CD4-positive, alpha-beta T cell treated with Interferon gamma for 1 hour (primary cell): ENCODE measurements around the gene CKLF.
"Not testable (repeated sequence)": the region's sequence is repeated elsewhere in the genome, so short reads cannot be mapped to it uniquely, and the experiment has no call there.

Source experiments
- DNase-seq: peaks from one replicate; pipeline ENCODE4 v3.0.0-alpha.2; 2020

The CKLF gene

DNA sequence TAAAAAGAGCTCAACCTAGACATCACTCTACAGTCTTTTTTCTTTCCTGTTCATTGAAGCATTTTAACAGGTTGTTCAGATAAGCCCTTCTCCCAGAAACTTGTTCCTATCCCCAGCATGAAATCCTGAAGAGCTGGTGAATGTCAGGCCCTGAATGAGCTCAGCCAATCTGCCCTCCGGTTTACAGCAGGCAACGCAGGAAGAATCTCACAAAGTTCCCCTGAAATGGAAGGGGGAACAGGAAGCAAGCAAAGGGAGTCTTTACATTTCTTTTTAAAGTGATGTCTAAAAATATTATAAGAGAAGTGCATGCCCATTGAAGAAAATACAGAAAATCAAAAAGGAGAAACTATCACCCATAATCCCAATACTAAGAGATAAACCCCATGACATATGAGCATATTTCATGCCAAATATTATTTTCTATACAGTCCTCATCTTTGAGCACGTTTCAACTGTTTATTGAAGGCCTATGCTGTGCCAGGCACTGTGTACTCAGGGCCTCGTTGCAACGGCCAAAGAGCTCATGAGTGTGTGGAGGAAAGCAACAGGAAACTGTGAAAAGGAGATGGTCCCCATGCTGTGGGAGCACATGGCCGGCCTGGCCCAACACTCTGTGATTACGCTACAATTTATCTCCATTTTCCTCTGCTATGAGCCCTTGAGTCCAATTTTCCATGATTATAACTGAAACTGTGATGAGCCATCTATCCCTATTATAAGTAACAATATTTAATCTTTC is 8.2 kb upstream of the CKLF start:
- DNase-seq: no peak

DNA sequence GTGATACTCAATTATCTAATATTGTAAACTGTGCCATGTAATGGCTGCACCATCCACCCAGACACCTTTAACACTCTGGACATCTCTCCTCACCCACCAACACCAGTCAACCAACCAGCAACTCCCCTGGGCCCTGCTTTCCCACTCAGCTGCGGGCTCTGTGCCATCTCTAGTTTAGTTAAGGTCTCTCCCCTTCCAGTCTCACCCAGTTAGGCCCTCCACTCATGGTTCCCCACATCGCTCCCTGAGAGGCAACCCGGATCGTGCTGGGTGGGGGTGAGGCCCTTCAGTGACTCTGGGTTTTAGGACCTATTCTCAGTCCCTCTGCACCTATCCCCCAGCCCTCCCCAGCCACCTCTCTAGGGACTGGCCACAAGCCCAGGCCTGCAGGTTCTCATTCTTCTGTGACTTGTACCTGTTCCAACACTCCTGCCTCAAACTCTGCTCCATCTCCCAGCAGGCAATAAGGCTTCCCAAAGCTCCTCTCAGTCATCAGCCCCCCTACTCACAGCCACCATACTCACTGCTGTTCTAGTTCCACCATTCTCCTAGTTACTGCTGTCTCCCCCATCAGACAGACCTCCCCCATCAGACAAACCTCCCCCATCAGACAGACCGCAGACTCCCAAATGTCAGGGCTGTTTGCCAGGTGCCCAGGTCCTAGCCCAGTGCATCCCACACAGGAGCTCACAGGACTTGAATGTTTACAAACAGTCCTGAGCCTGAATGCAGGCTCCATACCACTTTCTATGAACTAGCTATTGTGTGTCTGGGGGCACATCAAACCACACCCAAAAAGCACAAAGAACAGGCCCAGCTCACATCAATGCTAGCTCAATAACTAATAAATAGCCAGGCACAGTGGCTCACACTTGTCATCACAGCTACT is 5.0 kb upstream of the CKLF start:
- DNase-seq: no peak

DNA sequence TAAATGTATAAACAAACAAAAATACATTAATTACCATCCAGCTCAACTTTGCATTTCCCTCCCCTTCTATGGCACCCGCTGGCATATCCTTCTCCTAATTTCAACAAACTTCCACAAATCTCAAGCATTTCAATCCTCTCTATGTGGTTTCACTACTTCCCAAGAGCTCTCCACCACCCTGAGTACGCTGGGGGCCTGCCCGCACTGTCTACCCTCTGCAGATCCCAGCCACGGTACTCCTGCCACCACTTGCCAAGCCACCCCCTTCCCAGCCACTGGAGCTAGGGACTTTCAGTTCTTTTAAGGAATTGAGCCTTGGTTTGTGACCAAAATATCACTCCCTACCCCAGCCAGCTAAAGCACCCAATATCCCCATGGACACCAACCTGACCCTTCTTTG is 4.3 kb upstream of the CKLF start:
- DNase-seq: no peak

DNA sequence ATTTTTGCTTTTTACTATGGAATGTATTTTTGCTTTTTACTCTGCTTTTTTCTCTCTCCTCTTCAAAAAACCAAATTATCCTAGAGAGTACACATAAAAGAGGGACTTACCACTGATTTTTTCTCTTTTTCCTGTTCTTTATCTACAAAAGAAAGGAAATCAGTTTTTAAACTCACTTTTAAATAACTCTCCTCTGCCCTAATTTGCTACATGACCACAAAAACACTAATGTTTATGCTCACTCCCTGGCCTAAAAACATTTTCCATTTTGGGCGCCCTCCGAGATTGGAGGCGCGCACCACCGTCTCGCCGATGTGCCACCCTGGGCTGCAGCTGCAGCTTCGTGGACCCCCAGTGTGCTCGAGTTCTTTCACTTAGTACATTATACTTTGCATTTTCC is 3.5 kb upstream of the CKLF start:
- no peak for DNase-seq

DNA sequence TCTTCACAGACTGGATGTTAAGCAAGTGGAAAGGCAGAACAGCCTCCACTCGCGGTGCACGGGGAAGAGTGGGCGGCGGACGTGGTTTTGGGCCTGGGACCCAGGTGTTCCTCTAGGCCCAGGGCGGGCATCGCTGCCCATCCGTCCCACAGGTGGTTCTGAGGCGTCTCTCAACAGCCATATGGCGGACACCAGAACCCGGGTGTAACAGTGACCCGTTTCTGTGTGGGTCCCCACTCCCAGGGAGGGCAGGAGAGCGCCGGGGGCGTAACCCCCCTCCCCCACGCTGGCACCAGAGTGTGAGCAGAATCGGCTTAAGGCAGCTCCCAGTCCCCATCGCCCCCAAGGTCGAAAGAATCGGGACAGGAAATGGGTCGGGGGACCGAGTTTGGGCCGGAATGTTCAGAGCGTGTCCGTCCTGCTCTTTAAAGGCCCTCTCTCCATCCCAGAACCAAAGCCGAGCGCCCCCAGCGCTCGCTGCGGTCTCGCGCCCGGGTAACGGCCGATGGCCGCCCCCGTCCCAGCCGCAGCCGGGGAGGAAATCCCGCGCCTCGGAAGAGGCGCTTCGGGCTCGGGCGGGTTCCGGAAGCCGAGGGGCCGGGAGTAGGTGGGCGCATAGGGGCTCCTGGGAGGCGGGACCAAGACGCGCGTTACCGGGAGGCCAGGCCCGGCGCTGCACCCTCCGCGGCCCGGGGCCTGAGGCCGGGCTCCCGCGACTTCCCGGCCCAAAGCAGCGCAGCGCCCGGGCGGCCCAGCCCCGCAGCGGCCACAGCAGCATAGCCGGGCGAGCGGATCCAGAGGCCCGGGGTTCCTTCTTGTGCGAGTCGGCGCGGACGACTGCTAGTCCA is 2.9 kb upstream of the CKLF start, which contains the start of gene TK2:
Gene TK2 (minus strand): TSS at position 839 of the 848 bp plus-strand sequence. CDS start 61 bp downstream, at position 778.
- peak; percentile 48 for DNase-seq

DNA sequence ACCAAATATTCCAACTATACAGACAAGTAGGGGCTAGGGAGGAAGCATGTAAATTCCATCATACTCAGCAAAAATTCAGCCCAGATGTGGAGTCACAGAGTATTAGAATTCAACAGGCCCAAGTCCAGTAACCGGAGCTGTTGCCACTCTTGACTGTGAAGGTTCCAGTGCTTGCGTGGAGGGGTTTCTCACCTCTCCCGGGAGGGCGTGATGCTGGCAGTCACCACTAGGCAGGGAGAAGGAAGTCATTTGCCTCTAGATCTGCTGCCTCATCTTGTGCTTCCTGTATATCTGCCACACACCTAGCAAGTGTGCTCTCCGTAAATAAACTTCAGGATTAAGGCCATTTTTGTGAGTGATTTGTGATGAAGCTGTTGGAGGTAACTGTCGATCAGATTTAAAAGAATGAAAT is 1.0 kb upstream of the CKLF start:
- DNase-seq: peak; percentile 65

DNA sequence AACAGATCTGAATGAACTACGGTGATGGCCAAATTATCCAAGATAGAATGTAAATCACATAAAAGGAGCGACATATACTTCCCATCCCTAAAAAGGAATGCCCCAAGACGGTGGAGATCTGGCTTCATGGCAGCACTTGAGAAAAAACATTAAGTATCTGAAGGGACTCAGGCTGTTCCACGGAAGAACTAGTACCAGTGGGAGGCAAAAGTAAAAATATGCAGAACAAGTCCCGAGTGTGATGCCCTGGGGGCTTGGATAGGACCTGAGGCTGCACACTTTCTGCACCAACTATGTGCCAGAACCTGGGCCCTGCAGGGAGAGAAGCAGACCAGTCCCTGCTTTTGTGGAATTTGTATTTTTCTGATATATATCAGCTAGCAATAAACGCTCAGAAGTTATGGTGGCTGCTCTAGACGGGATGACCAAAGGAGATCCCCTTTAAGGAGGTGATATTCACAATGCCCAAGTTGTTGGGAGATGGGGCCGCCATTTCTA is 539 bp upstream of the CKLF start:
- no peak for DNase-seq

DNA sequence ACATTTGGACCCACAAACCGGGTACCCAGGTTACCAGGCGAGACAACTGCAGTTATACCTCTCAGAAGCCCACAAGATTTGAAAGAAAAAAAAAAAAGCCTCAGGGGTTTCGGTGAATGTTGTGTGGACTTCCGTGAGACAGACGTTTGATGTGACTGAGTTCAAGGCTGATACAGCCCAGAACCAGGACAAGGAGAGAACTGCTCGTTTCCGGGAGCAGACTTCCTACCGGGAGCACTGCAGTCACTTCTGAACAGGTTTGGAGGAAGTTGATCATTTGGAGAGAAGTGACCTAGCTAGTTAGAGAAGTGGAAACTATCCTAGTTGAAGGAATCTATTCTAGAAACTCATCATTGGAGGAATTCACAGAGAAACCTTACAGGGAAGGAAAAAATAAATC is 847 bp downstream of the CKLF start:
- DNase-seq: no peak

DNA sequence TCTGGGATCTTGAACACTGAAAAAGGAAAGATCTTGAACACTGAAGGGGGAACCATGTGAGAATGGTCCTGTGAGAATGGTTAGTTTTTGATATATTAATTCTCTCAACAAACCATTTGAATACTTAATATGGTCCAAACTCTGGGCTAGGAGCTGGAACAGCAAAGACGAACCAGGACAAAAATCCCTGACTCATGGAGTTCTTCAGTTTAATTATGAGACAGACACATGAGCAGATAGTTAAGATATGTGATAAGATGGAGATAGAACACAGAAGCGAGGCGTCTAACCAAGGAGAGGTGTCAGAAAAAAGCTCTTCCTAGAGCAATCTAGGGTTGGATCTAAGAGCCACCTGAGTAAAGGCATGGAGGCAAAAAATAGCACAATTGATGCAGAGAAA is 1.6 kb downstream of the CKLF start:
- no peak for DNase-seq

DNA sequence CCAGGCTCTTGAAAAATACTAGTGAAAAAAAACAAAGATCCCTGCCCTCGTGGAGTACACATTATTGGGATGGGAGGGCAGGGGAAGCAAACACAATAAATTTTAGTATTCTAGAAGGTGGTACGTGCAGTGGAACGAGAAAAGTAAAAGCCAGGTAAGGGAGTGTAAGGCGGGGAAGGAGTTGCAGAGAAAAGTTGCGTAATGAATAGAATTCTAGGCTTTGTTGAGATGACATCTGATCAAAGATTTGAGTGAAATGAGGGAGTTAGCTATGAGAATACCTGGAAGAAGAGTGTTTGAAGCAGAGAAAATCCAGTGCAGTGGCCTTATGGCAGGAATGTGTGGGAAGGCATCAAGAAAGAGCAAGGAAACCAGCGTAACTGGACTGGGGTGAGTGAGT is 2.1 kb downstream of the CKLF start:
- no peak for DNase-seq

DNA sequence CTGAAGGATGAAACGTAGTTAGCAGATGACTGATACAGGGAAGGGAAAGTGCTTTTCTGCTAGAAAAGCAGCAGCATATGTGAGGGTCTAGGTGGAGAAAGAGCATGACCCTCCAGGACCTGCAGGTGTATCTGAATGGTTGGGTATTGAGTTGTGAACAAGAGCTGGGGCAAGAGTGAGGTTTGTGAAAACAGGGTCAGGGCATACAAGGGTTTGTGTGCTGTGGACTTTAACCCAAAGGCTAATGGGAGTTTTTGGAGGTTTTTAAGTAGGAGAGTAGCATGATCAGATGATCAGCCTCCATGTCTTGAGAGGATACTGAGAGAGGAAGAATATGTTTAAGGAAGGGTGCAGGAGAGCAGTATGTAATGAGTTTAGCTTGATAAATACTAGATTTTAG is 7.7 kb downstream of the CKLF start:
- no peak for DNase-seq

DNA sequence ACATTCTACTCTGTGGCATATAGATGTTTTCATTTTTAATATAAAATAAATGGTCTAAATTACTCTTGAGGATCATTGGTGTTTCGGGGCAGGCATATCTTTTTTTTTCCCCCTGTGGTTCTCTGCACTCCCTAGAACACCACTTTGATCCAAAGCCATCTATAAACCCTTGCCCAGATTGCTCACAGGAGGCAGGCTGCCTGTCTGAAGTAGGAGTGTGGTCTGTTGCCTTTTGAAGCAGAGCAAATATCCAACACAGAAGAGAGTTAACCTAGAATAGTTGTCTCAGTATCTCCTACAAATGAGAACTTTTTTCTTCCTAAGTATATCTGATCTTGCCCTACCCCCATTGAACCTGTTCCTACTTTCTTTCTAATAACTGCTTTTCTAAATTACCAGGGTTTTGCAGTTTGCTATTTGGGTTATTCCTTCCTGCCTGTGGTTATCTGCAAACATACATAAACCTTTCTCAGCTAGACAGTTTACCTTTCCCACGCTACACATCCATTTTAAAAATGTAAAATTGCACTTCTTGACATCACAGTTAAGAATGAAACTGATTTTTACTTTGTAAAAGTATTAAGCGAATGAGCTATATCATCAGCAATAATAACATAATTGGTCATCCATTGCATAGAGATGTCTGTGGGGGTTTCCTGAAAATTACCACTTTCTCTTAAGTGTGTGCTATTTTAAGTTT is 9.2 kb downstream of the CKLF start:
- DNase-seq: no peak

DNA sequence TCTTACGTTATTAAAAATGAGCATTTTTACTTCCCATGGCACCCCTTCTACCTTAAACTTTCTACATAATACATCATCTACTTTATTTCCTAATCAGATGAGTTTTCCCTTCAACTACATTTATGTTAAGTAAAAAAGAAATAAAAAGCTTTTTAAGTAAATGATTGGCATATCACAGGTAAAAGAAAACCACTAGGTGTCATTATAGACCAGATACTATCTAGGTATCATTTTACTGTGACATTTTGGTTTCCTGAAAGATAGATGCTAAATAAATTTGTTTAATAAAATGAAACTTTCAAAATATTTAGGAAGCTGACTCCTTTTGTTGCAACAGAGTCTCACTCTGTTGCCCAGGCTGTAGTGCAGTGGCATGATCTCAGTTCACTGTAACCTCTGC is 10.0 kb downstream of the CKLF start:
- no peak for DNase-seq

DNA sequence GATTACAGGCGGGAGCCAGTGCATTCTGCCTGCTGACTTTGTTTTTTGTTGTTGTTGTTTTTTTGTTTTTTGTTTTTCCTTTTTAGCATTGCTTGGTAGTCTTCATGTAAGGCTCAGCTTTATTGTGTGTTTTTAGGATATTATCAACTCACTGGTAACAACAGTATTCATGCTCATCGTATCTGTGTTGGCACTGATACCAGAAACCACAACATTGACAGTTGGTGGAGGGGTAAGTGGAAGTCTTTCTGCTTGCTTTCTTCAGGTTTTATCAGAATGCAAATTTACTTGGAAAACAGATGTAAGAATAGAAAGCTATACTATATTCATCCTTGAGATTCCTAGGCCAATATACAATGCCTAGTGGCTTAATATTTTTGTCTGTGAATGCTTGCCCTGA is 10.6 kb downstream of the CKLF start:
- DNase-seq: no peak

DNA sequence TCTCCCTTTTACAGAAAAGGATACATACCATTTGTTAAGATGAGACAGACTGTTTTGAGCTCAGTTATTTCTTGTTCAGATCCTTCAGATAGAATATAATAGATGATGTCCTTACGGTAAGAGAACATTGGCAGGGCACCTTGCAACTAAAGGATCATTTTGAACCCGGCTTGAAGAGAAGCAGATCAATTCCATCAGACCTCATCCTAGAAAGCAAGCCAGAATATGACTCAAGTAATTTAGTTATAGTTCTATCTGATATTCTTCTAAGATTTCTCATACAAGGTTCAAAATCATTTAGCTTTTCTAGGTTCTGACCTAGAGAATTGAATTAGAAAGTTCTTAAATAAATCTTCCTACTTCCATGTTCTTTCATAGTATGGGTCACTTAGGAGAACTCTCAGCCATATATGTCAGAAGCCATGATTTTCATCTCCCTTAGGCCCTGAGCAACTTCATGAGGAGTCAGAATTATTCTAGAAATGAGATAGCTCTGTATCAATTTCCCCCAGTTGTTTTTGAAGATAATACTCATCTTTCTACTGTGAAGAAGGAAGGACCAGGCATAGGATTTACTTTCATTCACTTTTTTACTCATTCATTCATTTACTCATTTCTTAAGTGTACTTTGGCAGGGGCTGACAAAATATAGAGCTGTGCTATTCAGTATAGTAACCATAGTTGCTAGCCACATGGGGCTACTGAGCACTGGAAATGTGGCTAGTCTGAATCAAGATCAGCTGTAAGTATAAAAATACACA is 11.4 kb downstream of the CKLF start:
- DNase-seq: no peak

DNA sequence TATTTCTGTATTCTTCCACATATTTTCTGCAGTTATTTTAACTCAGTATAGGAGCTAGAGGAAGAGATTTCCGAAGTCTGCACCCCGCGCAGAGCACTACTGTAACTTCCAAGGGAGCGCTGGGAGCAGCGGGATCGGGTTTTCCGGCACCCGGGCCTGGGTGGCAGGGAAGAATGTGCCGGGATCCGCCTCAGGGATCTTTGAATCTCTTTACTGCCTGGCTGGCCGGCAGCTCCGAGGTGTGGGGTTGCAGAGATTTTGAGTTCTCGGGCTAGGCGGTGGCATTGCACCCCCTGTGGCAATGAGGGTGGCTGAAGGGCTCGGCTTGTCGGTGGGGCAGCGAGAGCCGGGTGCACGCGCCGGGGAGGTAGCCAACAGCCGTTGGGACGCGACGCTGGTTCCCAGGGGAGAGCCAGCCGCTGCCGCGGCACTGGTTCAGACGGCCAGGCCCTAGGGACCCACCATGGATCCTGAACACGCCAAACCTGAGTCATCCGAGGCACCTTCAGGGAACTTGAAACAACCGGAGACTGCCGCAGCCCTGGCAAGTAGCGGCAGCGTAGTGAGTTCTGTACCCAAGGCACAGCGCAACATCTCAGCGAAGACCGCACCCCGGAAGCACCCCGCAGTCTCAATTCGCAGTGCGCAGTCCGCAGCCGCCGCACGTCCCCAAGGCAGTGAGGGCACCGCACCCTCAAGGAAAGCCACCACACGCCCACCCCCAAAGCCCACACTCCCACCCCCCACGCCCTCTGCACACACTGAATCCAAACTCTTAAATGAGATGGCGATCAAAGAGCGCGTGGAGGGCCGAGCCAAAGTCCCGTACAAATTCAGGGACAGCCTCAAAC is 13.9 kb downstream of the CKLF start, which contains the start of gene CMTM1:
Gene CMTM1 (plus strand): TSS at position 389 of the 851 bp plus-strand sequence. CDS start 75 bp downstream, at position 464.
- no peak for DNase-seq

DNA sequence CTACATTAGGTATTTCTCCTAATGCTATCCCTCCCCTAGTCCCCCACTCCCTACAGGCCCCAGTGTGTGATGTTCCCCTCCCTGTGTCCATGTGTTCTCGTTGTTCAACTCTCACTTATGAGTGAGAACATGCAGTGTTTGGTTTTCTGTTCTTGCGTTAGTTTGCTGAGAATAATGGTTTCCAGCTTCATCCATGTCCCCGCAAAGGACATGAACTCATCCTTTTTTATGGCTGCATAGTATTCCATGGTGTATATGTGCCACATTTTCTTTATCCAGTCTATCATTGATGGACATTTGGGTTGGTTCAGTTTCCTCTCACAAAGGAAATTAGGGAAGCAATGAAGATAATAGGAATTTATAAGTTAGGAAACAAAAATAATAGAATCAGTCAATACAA is 14.9 kb downstream of the CKLF start:
- DNase-seq: not testable (repeated sequence)

DNA sequence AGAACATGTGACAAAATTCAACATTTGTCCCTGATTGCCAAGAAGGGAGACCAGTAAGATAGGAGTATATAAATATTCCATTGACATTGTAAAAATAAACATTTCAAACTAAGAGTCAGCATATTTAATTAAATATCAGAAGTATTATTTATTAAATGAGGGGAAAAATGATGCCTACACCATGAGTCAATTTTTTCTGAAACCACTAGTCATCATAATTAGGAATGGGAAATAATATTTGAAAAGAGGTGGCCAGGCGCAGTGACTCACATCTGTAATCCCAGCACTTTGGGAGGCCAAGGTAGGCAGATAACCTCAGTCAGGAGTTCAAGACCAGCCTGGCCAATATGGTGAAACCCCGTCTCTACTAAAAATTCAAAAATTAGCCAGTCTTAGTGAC is 16.0 kb downstream of the CKLF start:
- no peak for DNase-seq

DNA sequence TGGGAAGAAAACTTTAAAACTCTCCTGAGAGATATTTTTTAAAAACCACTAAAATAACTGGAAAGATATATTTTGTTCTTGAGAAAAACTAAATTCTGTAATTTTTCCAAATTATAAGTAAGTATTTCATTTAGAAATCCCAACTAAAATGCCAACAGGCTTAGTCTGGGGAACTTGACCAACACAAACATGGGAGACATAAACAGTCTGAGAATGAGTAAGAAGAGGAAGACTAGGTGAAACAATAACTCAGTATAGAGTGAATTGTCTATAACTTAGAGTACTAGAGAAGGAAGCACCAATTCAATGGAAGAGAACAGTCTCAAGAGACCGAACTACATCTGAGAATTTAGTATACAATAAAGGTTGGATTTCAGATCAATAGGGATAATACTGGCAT is 16.8 kb downstream of the CKLF start:
- DNase-seq: no peak

DNA sequence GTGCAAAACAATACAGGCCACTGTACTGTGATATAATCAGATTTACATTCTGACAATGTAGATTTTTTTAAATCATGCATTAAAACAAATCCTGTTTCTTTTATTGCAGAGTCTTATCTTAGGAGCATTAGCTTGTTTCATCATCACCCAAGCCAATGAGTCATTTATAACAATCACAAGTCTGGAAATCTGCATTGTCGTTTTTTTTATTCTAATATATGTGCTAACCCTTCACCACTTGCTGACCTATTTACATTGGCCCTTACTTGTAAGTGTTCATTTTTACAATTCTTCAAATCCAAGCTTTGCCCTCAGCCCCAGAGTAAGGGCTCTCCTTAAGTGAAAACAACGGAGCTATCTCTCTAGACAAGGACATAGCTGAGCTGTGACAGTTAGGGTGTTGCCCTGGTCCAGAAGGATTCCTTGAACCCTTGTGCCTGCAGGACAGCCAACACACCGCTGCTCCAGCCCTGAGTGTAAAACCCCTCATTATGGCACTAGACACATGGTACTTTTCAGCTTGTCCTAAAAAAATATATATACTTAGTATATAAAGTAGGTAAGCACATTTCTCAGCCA is 17.5 kb downstream of the CKLF start:
- no peak for DNase-seq
